SK-N-SH (cell line): ENCODE data around the gene ENDOG.

Experiments used
- CHD2 ChIP-seq: fragments of 150-350 bp; IDR thresholded peaks from 2 replicates; pipeline ENCODE4 v1.6.1; 2018; ENCODE audit warnings: low read length; ENCODE audit not compliant: partially characterized antibody
- CTCF ChIP-seq: fragments of 200-600 bp; sonication (generic); IDR thresholded peaks from 2 replicates; pipeline ENCODE4 v1.6.1; 2017; ENCODE audit warnings: antibody characterized with exemption, mild to moderate bottlenecking, moderate library complexity
- ELF1 ChIP-seq: IDR thresholded peaks from 2 replicates; pipeline ENCODE4 v1.4.0; 2012
- EP300 ChIP-seq, 2 experiments: IDR thresholded peaks; 2 replicates each; pipeline versions ENCODE4 v1.4.0 to v1.6.1; 2012; ENCODE audit warnings: borderline replicate concordance in 1 of 2, low read depth in 1 of 2, low read length in 1 of 2
- FOXJ3 ChIP-seq: sonication (generic); formaldehyde crosslinking; IDR thresholded peaks from 2 replicates; pipeline ENCODE4 v1.5.1; 2020; ENCODE audit warnings: mild to moderate bottlenecking, missing genetic modification reagents
- NFIC ChIP-seq: IDR thresholded peaks from 2 replicates; pipeline ENCODE4 v1.4.0; 2012; ENCODE audit warnings: borderline replicate concordance
- POLR2AphosphoS5 ChIP-seq: IDR thresholded peaks from 2 replicates; pipeline ENCODE4 v1.6.1; 2012; ENCODE audit warnings: low read depth, low read length
- SIN3A ChIP-seq: IDR thresholded peaks from 2 replicates; pipeline ENCODE4 v1.6.1; 2012; ENCODE audit warnings: low read depth, mild to moderate bottlenecking, low read length, moderate library complexity, borderline replicate concordance
- TAF1 ChIP-seq: IDR thresholded peaks from 2 replicates; pipeline ENCODE4 v1.6.1; 2012; ENCODE audit warnings: low read depth, mild to moderate bottlenecking, low read length, moderate library complexity, borderline replicate concordance
- TF ChIP-seq, protein P1 (sequence below): IDR thresholded peaks from 2 replicates; pipeline ENCODE4; 2012
- TF ChIP-seq, protein P2 (sequence below): fragments of 150-350 bp; IDR thresholded peaks from 2 replicates; pipeline ENCODE4 v1.6.1; 2017; ENCODE audit warnings: antibody characterized with exemption, low read length, low read depth, borderline replicate concordance
- TF ChIP-seq, protein P3 (sequence below): IDR thresholded peaks from 2 replicates; pipeline ENCODE4 v1.4.0; 2012; ENCODE audit warnings: low read depth

GRCh38 chr9:128862401-128862851 is 44.1 kb downstream of the ENDOG start:
- TF ChIP-seq, protein P1, sequence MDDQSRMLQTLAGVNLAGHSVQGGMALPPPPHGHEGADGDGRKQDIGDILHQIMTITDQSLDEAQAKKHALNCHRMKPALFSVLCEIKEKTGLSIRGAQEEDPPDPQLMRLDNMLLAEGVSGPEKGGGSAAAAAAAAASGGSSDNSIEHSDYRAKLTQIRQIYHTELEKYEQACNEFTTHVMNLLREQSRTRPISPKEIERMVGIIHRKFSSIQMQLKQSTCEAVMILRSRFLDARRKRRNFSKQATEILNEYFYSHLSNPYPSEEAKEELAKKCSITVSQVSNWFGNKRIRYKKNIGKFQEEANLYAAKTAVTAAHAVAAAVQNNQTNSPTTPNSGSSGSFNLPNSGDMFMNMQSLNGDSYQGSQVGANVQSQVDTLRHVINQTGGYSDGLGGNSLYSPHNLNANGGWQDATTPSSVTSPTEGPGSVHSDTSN: no peak
- TF ChIP-seq CTCF (no peak), CHD2 (no peak), EP300 (IDR thresholded peaks at IDR 0.05; ENCODE audit: borderline replicate concordance in 1 of 2, low read depth in 1 of 2, low read length in 1 of 2) (no peak), ELF1 (no peak), NFIC (no peak), TAF1 (no peak), SIN3A (no peak), POLR2AphosphoS5 (no peak), FOXJ3 (CRISPR knock-in tag) (no peak)
- TF ChIP-seq, protein P2, sequence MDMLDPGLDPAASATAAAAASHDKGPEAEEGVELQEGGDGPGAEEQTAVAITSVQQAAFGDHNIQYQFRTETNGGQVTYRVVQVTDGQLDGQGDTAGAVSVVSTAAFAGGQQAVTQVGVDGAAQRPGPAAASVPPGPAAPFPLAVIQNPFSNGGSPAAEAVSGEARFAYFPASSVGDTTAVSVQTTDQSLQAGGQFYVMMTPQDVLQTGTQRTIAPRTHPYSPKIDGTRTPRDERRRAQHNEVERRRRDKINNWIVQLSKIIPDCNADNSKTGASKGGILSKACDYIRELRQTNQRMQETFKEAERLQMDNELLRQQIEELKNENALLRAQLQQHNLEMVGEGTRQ: no peak
- TF ChIP-seq, protein P3, sequence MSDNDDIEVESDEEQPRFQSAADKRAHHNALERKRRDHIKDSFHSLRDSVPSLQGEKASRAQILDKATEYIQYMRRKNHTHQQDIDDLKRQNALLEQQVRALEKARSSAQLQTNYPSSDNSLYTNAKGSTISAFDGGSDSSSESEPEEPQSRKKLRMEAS: no peak
